GM21723 (cell line): Measurements from ENCODE around the gene POLR1C.
"Not testable (repeated sequence)": the region's sequence is repeated elsewhere in the genome, so short reads cannot be mapped to it uniquely, and the experiment has no call there.

Source experiments
- ATAC-seq: cut with Tn5 transposase; IDR thresholded peaks from one replicate; pipeline ENCODE4 v1.9.1; 2021; ENCODE audit warnings: mild to moderate bottlenecking, moderate library complexity; ENCODE audit not compliant: unreplicated experiment

Gene POLR1C

GRCh38 chr6:43557620-43558019, 40.7 kb downstream of the POLR1C start:
- ATAC-seq: not testable (repeated sequence)

- no peak for ATAC-seq
These were observed 42.4 kb downstream of the POLR1C start for GRCh38 chr6:43559328-43559727.

- ATAC-seq: no peak
These were observed 54.1 kb downstream of the POLR1C start for GRCh38 chr6:43570876-43571441.
